ENCODE data around the gene TGM2. TPM values are rescaled to one million over a fixed set of nuclear protein-coding genes. Genes with fewer than 3 reads are reported as not detected.

The TGM2 gene
- total RNA-seq, 1 experiment from 2014 or later: 138 TPM

DNA sequence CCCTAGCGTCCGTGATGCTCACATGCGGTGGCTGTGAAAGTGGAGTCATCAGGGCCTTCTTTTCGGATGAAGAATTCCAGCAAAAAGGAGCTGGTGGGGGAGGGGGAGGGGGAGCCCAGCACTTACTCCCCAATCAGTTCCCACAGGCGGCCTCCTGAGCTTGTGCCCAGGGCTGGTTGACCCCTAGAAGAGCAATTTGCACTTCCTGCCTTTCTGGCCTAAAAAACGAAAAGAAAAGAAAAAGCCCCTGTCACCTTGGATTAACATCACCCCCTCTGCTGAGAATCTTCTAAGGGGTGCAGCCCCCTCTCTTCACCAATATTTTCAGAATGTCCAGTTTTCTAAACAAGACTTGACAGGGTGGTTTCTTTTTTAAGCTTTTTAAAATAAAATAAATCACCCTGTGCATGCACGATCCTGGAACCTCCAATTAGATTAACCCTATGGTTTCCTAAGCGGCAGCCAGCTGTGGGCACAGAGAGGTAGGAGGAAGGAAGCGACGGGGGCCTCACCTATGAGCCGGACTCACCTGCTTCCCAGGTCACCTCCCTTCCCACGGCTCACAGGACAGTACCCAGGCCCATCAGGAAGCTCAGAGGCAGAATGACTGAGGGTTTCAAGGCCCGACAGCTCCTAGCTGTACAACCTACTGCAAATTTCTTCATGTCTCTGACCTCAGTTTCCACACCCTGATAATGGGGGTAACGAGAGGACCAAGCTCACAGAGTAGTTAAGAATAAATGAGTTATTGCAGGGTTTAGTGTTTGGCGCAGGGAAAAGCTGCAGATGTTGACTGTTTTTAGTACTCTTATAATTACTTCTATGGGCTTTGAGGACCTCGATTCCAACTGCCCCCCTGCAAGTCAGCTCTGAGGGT, 10.5 kb upstream of the TGM2 start:
- Mint-ChIP-seq H3K36me3 (ENCODE audit: insufficient read depth, unreplicated experiment) (no peaks in the 10 kb centered on the region), H3K9me3 (ENCODE audit: unreplicated experiment) (no peaks in the 10 kb centered on the region), H3K4me3 (ENCODE audit: unreplicated experiment) (no peak overlapping the region), H3K27ac (ENCODE audit: unreplicated experiment) (no peak overlapping the region), H3K27me3 (ENCODE audit: insufficient read depth, unreplicated experiment) (no peaks in the 10 kb centered on the region), H3K4me1 (ENCODE audit: low read depth, unreplicated experiment) (peaks cover 30% of the 10 kb centered on the region)
- Histone ChIP-seq H3K27me3 (replicated peaks; ENCODE audit: control insufficient read depth, insufficient read depth, low read length) (no peaks in the 10 kb centered on the region), H3K9me3 (no peaks in the 10 kb centered on the region), H3K4me3 (ENCODE audit: low read depth, low read length) (no peak overlapping the region), H3K36me3 (ENCODE audit: control insufficient read depth, insufficient read depth, low read length) (no peaks in the 10 kb centered on the region), H3K4me1 (peaks cover 12% of the 10 kb centered on the region)
- DNase-seq: no peak
- TF ChIP-seq, protein P1, sequence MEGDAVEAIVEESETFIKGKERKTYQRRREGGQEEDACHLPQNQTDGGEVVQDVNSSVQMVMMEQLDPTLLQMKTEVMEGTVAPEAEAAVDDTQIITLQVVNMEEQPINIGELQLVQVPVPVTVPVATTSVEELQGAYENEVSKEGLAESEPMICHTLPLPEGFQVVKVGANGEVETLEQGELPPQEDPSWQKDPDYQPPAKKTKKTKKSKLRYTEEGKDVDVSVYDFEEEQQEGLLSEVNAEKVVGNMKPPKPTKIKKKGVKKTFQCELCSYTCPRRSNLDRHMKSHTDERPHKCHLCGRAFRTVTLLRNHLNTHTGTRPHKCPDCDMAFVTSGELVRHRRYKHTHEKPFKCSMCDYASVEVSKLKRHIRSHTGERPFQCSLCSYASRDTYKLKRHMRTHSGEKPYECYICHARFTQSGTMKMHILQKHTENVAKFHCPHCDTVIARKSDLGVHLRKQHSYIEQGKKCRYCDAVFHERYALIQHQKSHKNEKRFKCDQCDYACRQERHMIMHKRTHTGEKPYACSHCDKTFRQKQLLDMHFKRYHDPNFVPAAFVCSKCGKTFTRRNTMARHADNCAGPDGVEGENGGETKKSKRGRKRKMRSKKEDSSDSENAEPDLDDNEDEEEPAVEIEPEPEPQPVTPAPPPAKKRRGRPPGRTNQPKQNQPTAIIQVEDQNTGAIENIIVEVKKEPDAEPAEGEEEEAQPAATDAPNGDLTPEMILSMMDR (IDR thresholded peaks at IDR 0.05; ENCODE audit: insufficient read depth in 1 of 2, low read depth in 1 of 2, low read length in 1 of 2, severe bottlenecking in 1 of 2, unreplicated experiment in 1 of 2): no peak
- POLR2A ChIA-PET: no interaction called here
- intact Hi-C loops (cut with micrococcal nuclease; ENCODE audit: unreplicated experiment): no loop called here
- no TSS peak for BruUV-seq (replicated peaks)
- CTCF ChIA-PET: interaction anchor here (0.7 to 1.0 kb wide), 3 partner anchors 29 to 118 kb away, joined by 3 read pairs; no protein-coding TSS in a partner anchor

DNA sequence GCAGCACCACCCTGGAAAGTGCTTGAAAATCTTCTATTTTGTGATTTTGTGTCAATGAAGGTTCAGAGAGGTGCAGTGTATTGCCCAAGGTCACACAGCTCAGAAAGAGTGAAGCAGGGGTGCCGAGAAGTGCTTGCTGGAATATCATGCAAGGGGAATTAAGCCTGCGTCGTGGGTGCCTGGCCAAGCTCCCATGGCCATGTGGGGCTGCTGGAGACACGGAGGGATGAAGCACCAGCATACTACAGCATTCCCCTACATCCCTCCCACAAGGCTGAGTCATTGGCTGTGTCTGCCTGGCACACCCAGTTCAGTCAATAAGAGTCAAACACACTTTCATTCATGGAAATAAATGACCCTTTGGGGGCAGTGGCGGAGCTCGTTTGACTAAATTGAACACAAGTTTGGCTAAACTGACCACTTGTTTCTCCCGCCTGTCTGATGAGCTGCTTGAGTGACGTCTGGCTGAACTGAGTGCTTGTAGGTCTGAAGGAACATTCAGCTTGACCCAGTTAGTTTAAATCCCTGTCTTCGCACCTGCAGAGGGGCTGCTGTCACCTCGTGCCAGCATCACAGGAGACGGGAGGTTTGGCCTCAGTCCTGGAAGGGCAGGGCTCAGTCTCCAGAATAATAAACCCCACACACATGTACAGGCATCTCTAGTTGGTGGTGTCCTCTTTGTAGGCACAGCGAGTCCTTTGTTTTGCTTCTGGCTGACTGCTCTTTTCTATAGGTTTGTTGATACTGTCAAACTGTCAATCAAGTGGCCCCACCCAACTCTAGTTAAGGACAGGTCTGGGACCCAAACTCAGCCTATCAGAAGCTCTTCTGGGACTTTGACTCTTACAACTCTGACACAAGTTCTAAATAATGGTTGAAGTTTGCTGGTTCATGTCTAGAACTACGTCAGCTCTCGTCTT, 8.4 kb upstream of the TGM2 start:
- CTCF ChIA-PET: interaction anchor here (0.6 to 1.6 kb wide), 7 partner anchors 11 to 132 kb away, joined by 3 to 7 read pairs (median 3); no protein-coding TSS in a partner anchor

More for the DNA sequence above, 8.4 kb upstream of the TGM2 start:
- H3K27me3 Mint-ChIP-seq (ENCODE audit: insufficient read depth, unreplicated experiment): no peaks in the 10 kb centered on the region
- H3K9me3 Mint-ChIP-seq (ENCODE audit: unreplicated experiment): no peaks in the 10 kb centered on the region
- TF ChIP-seq, protein P1 (IDR thresholded peaks at IDR 0.05; ENCODE audit: insufficient read depth in 1 of 2, low read depth in 1 of 2, low read length in 1 of 2, severe bottlenecking in 1 of 2, unreplicated experiment in 1 of 2): peak in 1 of 2 experiments; percentile 7
- peaks cover 30% of the 10 kb centered on the region for H3K4me1 Mint-ChIP-seq (ENCODE audit: low read depth, unreplicated experiment)
- H3K4me3 Mint-ChIP-seq (ENCODE audit: unreplicated experiment): no peak overlapping the region
- intact Hi-C loops (cut with micrococcal nuclease; ENCODE audit: unreplicated experiment): loop anchor here (2.0 kb wide), 1 partner anchor 47 kb away; no protein-coding TSS in a partner anchor
- BruUV-seq (replicated peaks): no TSS peak
- H3K36me3 Mint-ChIP-seq (ENCODE audit: insufficient read depth, unreplicated experiment): no peaks in the 10 kb centered on the region
- peak; percentile 64 to 79 for DNase-seq
- no peak overlapping the region for H3K27ac Mint-ChIP-seq (ENCODE audit: unreplicated experiment)
- H3K27me3 ChIP-seq (replicated peaks; ENCODE audit: control insufficient read depth, insufficient read depth, low read length): no peaks in the 10 kb centered on the region
- no peak overlapping the region for H3K4me3 ChIP-seq (ENCODE audit: low read depth, low read length)
- POLR2A ChIA-PET: interaction anchor here (0.6 kb wide), 1 partner anchor 30 kb away, joined by 4 read pairs; no protein-coding TSS in a partner anchor
- no peaks in the 10 kb centered on the region for H3K36me3 ChIP-seq (ENCODE audit: control insufficient read depth, insufficient read depth, low read length)
- peaks cover 17% of the 10 kb centered on the region for H3K4me1 ChIP-seq
- H3K9me3 ChIP-seq: no peaks in the 10 kb centered on the region

All from Caco-2 (cell line).